Activated T-helper 1 cell treated with anti-CD3 and anti-CD28 coated beads, Interleukin-12 subunit alpha, Interleukin-12 subunit beta, Interleukin-2, Interleukin-4 antibody, amounts not matched to agents 30 ng/mL and 10 ng/mL and 1 ng/mL, durations not matched to agents 14 hours and 24 hours and 36 hours (primary cell): Measurements from ENCODE around the gene NEIL1. TPM values are rescaled to one million over a fixed set of nuclear protein-coding genes. Genes with fewer than 3 reads are reported as not detected.
A peak's percentile ranks its signal among the peaks of the same experiment; 100 is the strongest.
"Not testable (repeated sequence)": the region's sequence is repeated elsewhere in the genome, so short reads cannot be mapped to it uniquely, and the experiment has no call there.

Experiments used
- DNase-seq: peaks from one replicate; pipeline ENCODE4 v3.0.0; 2021; ENCODE audit warnings: low spot score
- H3K27ac Mint-ChIP-seq: one replicate; pipeline ENCODE4 v1.8.0; 2021; ENCODE audit warnings: mild to moderate bottlenecking, mixed read lengths
- H3K27me3 Mint-ChIP-seq: one replicate; pipeline ENCODE4 v1.8.0; 2022; ENCODE audit warnings: mild to moderate bottlenecking, moderate library complexity, mixed read lengths; ENCODE audit not compliant: insufficient read depth
- H3K36me3 Mint-ChIP-seq: one replicate; pipeline ENCODE4 v1.8.0; 2021; ENCODE audit warnings: low read depth, mixed read lengths
- H3K4me1 Mint-ChIP-seq: one replicate; pipeline ENCODE4 v1.8.0; 2021; ENCODE audit warnings: low read depth, mixed read lengths
- H3K4me3 Mint-ChIP-seq: one replicate; pipeline ENCODE4 v1.8.0; 2021; ENCODE audit warnings: mild to moderate bottlenecking, moderate library complexity, mixed read lengths
- H3K9me3 Mint-ChIP-seq: one replicate; pipeline ENCODE4 v1.8.0; 2021; ENCODE audit warnings: mixed read lengths
- intact Hi-C: fragments of 100-400 bp; cut with micrococcal nuclease; formaldehyde crosslinking; loops from one replicate; pipeline ENCODE4 v1.15.1; 2024
- total RNA-seq: library from RNA; stranded (reverse); gene quantifications from 2 replicates; pipeline ENCODE4 v1.2.3, GENCODE V29; 2022

NEIL1 gene
- total RNA-seq, 1 donor from 2014 or later = 5.3 TPM

DNA sequence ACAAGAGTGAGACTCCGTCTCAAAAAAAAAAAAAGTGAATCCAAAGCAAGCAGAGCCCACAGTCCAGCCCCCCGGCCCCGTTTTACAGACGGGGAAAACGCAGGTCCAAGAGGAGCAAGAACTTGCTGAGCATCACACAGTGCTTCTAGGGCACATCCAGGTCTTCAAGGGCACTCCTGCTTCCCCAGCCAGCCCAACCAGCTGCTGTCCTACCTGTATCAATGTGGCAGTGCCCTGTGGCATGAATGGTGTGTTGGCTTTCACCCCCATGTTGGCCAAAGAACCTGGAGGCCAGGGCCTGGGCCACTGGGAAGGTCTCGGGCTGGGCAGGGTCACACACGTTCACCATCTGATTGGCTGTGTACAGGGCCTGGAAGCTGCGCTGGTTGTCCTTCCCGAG is 16.9 kb downstream of the NEIL1 start:
- intact Hi-C loops = no loop called here
- Mint-ChIP-seq H3K27me3 (no peaks in the 10 kb centered on the region), H3K4me1 (peaks cover 10% of the 10 kb centered on the region), H3K4me3 (no peak overlapping the region), H3K9me3 (no peaks in the 10 kb centered on the region), H3K27ac (no peak overlapping the region), H3K36me3 (peaks cover 19% of the 10 kb centered on the region)
- DNase-seq = no peak

DNA sequence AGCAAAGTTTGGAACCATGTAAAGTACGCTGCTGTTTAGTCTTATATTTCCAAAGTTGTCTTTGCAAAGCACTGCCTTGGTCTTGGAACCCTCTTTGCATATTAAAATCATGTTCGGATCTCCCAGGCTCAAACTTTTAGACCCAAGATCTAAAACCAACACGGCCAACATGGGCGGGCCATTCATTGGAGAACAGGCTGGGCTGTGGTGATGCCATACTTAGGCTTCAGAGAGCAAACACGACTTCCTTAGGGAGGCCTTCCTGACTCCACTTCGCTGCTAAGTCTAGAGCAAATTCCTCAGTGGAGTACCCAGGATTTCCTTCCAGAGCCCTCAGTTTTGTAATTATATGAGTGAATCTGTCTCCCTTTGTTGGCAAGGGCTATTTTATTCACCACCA is 18.0 kb downstream of the NEIL1 start:
- no peak for DNase-seq
- Mint-ChIP-seq H3K9me3 (no peaks in the 10 kb centered on the region), H3K27me3 (no peaks in the 10 kb centered on the region), H3K4me1 (peaks cover 21% of the 10 kb centered on the region), H3K36me3 (peaks cover 23% of the 10 kb centered on the region), H3K4me3 (no peak overlapping the region), H3K27ac (no peak overlapping the region)
- intact Hi-C loops = loop anchor here (5.0 kb wide), 2 partner anchors 437 to 823 kb away; partner anchors contain the start of gene ARID3B

DNA sequence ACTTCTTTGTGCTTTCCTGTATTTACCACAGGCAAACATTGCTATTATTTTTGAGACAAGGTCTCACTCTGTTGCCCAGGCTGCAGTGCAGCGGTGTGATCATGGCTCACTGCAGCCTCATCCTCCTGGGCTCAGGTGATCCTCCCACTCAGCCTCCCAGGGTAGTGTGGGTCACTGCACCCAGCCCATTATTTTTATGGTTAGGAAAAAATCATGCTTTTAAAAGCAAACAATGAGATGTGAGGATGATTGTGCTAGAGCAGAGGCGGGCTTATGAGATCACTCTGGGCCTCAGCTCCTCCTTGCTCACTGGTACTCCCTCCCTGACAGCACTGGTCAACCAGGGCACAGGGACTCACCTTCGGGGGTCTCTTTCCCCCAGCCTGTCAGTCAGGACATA is 19.3 kb downstream of the NEIL1 start:
- DNase-seq = no peak
- Mint-ChIP-seq H3K9me3 (no peaks in the 10 kb centered on the region), H3K4me1 (peaks cover 16% of the 10 kb centered on the region), H3K4me3 (no peak overlapping the region), H3K27ac (no peak overlapping the region), H3K27me3 (no peaks in the 10 kb centered on the region), H3K36me3 (peaks cover 22% of the 10 kb centered on the region)
- intact Hi-C loops = loop anchor here (5.0 kb wide), 2 partner anchors 436 to 824 kb away; partner anchors contain the start of gene ARID3B

DNA sequence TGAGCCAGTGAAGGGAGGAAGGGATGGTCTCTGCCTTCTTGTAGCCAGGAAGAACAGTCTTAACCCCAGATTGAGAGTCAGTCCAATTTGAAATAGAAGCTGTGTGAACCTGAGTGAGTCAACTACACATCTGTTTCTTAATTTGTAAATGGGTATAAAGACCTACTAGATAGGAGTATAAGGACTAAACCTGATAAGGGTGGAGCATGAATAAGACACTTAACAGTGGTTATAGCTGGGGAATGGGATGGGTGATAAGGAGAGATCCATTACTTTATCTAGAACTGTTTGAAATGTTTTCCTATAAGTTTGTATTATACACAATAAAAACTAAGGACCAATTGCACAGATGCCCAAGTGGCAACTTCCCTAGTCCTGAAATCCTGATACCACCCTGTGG is 20.2 kb downstream of the NEIL1 start:
- Mint-ChIP-seq H3K9me3 (no peaks in the 10 kb centered on the region), H3K27me3 (no peaks in the 10 kb centered on the region), H3K36me3 (peaks cover 29% of the 10 kb centered on the region), H3K4me3 (peak overlapping the region; percentile 94), H3K4me1 (peaks cover 16% of the 10 kb centered on the region), H3K27ac (no peak overlapping the region)
- DNase-seq = no peak
- intact Hi-C loops = loop anchor here (1.0 to 5.0 kb wide), 3 partner anchors 344 to 825 kb away; partner anchors contain the start of genes ARID3B and PPCDC

GRCh38 chr15:75367406-75367912 is 20.6 kb downstream of the NEIL1 start:
- H3K27ac Mint-ChIP-seq = peak overlapping the region; percentile 68
- intact Hi-C loops = loop anchor here (1.0 to 5.0 kb wide), 3 partner anchors 344 to 825 kb away; partner anchors contain the start of genes ARID3B and PPCDC
- peaks cover 29% of the 10 kb centered on the region for H3K36me3 Mint-ChIP-seq
- H3K4me3 Mint-ChIP-seq = peak overlapping the region; percentile 94
- no peaks in the 10 kb centered on the region for H3K9me3 Mint-ChIP-seq
- no peak for DNase-seq
- H3K4me1 Mint-ChIP-seq = peaks cover 16% of the 10 kb centered on the region
- H3K27me3 Mint-ChIP-seq = no peaks in the 10 kb centered on the region

DNA sequence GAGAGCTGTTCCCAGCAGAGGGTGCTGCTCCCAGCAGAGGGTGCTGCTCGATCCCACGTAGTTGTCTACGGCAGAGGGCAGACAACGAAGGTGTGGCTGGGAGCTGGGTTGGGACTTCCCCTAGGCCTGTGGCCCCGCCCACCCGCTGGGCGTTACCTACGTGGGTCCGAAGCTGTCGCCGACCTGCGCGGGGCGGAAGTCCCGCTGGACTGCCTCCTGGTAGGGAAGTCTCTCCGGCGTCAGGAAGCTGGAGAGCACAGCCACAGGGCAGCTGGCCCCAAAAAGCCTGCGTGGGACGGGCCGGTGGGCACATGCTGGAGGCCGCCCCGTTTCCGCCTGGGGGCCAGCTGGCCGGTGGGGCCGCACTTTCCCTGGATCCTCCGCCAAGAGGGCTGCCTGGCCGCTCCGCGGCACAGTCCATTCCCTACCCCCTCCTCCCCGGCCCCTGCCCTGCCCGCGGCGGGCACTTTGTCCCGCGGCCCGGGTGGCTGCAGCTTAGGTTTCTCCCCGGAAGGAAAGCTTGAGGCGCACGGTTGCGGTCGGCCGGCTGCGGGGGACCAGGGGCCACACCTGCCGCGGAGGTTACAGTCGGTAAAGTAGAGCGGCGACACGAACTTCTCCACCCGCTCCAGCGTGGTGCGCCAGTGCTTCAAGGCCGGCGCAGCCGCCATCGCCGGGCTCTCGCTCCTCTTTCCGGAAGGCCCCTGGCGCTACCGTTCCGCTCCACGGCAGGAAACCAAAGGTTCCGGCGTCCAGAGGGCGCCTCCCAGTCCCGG is 21.3 kb downstream of the NEIL1 start, which contains the start of gene MAN2C1:
Gene MAN2C1 (minus strand): TSS at position 695 of the 776 bp plus-strand sequence. CDS start 24 bp downstream, at position 671.
- Mint-ChIP-seq H3K36me3 (peaks cover 31% of the 10 kb centered on the region), H3K4me1 (peaks cover 16% of the 10 kb centered on the region), H3K9me3 (no peaks in the 10 kb centered on the region), H3K27ac (peak within 1 kb of the TSS; percentile 92), H3K27me3 (no peaks in the 10 kb centered on the region), H3K4me3 (peak within 1 kb of the TSS; percentile 94)
- intact Hi-C loops = loop anchor here (1.0 to 5.0 kb wide), 10 partner anchors 21 to 826 kb away; partner anchors contain the start of genes ARID3B, COMMD4, IMP3 and NEIL1
- DNase-seq = peak; percentile 91

DNA sequence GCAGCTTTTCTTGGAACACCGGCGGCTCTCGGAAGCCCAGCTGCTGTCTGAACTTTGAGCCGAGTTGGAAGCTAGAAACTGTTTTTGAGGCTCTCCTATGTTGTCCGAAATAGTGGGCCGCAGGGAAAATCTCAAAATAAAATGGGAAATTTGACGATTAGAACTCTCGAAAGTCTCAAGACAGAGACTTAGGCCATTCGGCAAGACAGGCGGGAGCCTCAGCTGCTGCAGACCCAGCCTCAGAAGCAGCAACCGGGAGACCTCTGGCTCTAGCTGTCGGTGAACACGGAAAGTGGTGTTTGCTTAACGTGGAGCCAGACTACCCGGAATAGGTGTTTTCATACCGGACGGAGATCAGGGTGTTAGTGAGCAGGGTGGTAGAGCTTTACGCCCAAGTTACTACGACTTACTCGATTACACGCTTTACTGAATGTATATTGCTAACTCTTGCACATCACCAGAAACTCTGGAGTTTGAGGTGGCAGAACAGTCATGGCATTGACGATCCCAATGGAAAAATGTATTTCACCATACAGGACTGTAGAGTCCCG is 21.9 kb downstream of the NEIL1 start:
- Mint-ChIP-seq H3K27me3 (no peaks in the 10 kb centered on the region), H3K27ac (peak overlapping the region; percentile 92), H3K4me1 (peaks cover 16% of the 10 kb centered on the region), H3K36me3 (peaks cover 32% of the 10 kb centered on the region), H3K4me3 (peak overlapping the region; percentile 94), H3K9me3 (no peaks in the 10 kb centered on the region)
- intact Hi-C loops = loop anchor here (1.0 to 5.0 kb wide), 9 partner anchors 22 to 826 kb away; partner anchors contain the start of genes ARID3B, COMMD4, IMP3 and NEIL1
- DNase-seq = no peak

- DNase-seq = no peak
- Mint-ChIP-seq H3K27me3 (no peaks in the 10 kb centered on the region), H3K4me3 (peak overlapping the region; percentile 94), H3K4me1 (peaks cover 16% of the 10 kb centered on the region), H3K36me3 (peaks cover 37% of the 10 kb centered on the region), H3K9me3 (no peaks in the 10 kb centered on the region), H3K27ac (peak overlapping the region; percentile 92)
- intact Hi-C loops = loop anchor here (2.0 to 5.0 kb wide), 3 partner anchors 23 to 828 kb away; partner anchors contain the start of genes ARID3B and NEIL1
Observed at GRCh38 chr15:75369897-75370581, 23.2 kb downstream of the NEIL1 start.

GRCh38 chr15:75371486-75371885 is 24.6 kb downstream of the NEIL1 start:
- no peak for DNase-seq
- Mint-ChIP-seq H3K4me3 (no peak overlapping the region), H3K36me3 (peaks cover 48% of the 10 kb centered on the region), H3K27me3 (no peaks in the 10 kb centered on the region), H3K4me1 (peaks cover 16% of the 10 kb centered on the region), H3K27ac (no peak overlapping the region), H3K9me3 (no peaks in the 10 kb centered on the region)
- intact Hi-C loops = no loop called here

- no peak for DNase-seq
- Mint-ChIP-seq H3K4me3 (no peak overlapping the region), H3K27me3 (no peaks in the 10 kb centered on the region), H3K4me1 (peaks cover 16% of the 10 kb centered on the region), H3K36me3 (peaks cover 50% of the 10 kb centered on the region), H3K27ac (no peak overlapping the region), H3K9me3 (no peaks in the 10 kb centered on the region)
- intact Hi-C loops = no loop called here
Observed at GRCh38 chr15:75371901-75372688, 25.3 kb downstream of the NEIL1 start.

DNA sequence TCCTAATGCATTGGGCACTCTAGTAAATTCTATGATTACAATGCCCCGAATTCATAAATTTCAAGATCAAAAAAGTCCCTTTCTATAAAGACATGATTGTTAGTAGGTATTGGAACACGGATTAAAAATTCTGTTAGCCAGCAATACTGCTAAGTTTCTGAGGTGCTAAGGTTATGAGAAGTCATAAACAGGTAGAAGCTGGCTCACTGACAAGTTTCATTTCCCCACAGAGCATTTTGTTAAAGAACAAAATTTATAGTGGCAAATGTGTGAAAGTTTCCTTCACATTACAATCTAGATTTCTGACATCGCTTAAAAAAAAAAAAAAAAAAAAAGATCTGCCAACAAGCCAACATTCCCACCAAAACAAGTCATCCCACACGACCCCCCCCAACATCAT is 33.9 kb downstream of the NEIL1 start:
- no peaks in the 10 kb centered on the region for H3K27me3 Mint-ChIP-seq
- no peak for DNase-seq
- intact Hi-C loops = no loop called here
- H3K36me3 Mint-ChIP-seq = peaks cover 52% of the 10 kb centered on the region
- H3K4me1 Mint-ChIP-seq = peaks cover 3% of the 10 kb centered on the region
- H3K4me3 Mint-ChIP-seq = no peak overlapping the region
- peak overlapping the region; percentile 8 for H3K27ac Mint-ChIP-seq
- no peaks in the 10 kb centered on the region for H3K9me3 Mint-ChIP-seq

DNA sequence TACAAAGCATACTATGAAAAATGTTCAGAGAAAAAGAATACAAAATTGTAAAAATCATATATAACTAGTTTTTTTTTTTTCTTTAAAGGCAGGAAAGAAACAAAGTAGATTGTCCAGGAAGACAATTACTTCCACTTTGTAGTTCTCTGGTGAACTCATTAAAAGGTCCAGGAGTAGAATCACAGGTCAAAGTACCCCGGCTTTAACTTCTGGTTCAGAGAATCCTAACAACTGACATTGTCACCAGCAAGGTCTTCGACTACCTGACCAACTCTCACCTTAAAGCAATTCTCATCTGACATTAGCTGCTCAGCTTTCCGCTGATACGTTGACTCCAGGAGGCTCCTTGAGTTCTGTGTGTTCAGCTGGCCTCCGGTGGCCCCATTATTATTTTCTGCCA is 37.1 kb downstream of the NEIL1 start:
- Mint-ChIP-seq H3K4me1 (peaks cover 18% of the 10 kb centered on the region), H3K36me3 (peaks cover 52% of the 10 kb centered on the region)
- H3K27me3 Mint-ChIP-seq, H3K27ac Mint-ChIP-seq, H3K9me3 Mint-ChIP-seq, H3K4me3 Mint-ChIP-seq, DNase-seq, intact Hi-C loops: not testable (repeated sequence)
